HFFc6 (cell line): Measurements from ENCODE around the gene HOTAIR. TPM values are rescaled to one million over a fixed set of nuclear protein-coding genes. Genes with fewer than 3 reads are reported as not detected.
A peak's percentile ranks its signal among the peaks of the same experiment; 100 is the strongest.

Source experiments
- DNase-seq: peaks from one replicate; pipeline ENCODE4 v3.0.0-alpha.2; 2018
- H3K27ac Mint-ChIP-seq: 2 replicates; pipeline ENCODE4 v1.8.0; 2020; ENCODE audit warnings: mild to moderate bottlenecking, mixed read lengths
- H3K27me3 Mint-ChIP-seq: 2 replicates; pipeline ENCODE4 v1.8.0; 2021; ENCODE audit warnings: mild to moderate bottlenecking, moderate library complexity, mixed read lengths; ENCODE audit not compliant: insufficient read depth
- H3K36me3 Mint-ChIP-seq: 2 replicates; pipeline ENCODE4 v1.8.0; 2021; ENCODE audit warnings: low read depth, mixed read lengths
- H3K4me1 Mint-ChIP-seq: 2 replicates; pipeline ENCODE4 v1.8.0; 2020; ENCODE audit warnings: low read depth, mixed read lengths
- H3K4me3 Mint-ChIP-seq: 2 replicates; pipeline ENCODE4 v1.8.0; 2020; ENCODE audit warnings: mild to moderate bottlenecking, moderate library complexity, mixed read lengths
- H3K9me3 Mint-ChIP-seq: 2 replicates; pipeline ENCODE4 v1.8.0; 2020; ENCODE audit warnings: mild to moderate bottlenecking, mixed read lengths
- total RNA-seq, 6 experiments: library from RNA; stranded (reverse); fragmentation: NEBNext Ultra II Directional; extraction: Animal tissue kit (Norgen Biotek cat#: 25700); gene quantifications; 2 replicates in 1 of 6; 3 replicates in 5 of 6; pipeline ENCODE4 v1.2.3, GENCODE V29; 2021
- TF ChIP-seq, protein P1 (sequence below): fragments of 200-600 bp; sonication (generic); IDR thresholded peaks from 2 replicates; pipeline ENCODE4 v1.5.0; 2021; ENCODE audit warnings: antibody characterized with exemption, mild to moderate bottlenecking

HOTAIR gene
- total RNA-seq, 6 experiments from 2014 or later = 0.26 to 3.7 (median 2.8) TPM; not detected in 1

DNA sequence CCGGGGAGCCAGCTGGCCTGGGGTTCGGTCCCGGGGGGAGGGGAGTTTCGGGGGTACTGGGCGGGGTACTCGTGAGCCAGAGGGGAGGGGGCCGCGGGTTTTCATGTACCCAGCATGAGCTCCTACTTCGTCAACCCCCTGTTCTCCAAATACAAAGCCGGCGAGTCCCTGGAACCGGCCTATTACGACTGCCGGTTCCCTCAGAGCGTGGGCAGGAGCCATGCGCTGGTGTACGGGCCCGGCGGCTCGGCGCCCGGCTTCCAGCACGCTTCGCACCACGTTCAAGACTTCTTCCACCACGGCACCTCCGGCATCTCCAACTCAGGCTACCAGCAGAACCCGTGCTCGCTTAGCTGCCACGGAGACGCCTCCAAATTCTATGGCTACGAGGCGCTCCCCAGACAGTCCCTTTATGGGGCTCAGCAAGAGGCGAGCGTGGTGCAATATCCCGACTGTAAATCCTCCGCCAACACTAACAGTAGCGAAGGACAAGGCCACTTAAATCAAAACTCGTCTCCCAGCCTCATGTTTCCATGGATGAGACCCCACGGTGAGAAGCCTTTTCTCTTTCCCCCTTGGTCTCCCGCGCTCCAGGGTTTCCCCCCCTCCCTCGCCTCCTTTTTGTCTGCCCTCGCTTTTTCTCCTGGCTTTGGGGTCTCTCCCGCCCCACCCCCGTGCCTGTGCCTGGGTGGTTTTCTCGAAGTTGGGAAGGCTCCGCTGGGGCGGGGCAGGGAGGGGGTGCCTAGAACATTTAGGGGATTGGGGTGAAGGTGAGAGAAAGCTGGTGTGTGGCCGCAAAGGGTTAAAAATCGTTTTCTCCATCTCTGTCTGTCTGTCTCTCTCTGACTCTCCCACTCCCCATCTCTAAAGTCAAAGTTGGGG is 34.7 kb upstream of the HOTAIR start:
- peaks cover 22% of the 10 kb centered on the region for H3K4me1 Mint-ChIP-seq
- DNase-seq = no peak
- TF ChIP-seq, protein P1, sequence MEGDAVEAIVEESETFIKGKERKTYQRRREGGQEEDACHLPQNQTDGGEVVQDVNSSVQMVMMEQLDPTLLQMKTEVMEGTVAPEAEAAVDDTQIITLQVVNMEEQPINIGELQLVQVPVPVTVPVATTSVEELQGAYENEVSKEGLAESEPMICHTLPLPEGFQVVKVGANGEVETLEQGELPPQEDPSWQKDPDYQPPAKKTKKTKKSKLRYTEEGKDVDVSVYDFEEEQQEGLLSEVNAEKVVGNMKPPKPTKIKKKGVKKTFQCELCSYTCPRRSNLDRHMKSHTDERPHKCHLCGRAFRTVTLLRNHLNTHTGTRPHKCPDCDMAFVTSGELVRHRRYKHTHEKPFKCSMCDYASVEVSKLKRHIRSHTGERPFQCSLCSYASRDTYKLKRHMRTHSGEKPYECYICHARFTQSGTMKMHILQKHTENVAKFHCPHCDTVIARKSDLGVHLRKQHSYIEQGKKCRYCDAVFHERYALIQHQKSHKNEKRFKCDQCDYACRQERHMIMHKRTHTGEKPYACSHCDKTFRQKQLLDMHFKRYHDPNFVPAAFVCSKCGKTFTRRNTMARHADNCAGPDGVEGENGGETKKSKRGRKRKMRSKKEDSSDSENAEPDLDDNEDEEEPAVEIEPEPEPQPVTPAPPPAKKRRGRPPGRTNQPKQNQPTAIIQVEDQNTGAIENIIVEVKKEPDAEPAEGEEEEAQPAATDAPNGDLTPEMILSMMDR = no peak
- H3K9me3 Mint-ChIP-seq = no peaks in the 10 kb centered on the region
- H3K27me3 Mint-ChIP-seq = peaks cover 72% of the 10 kb centered on the region
- H3K36me3 Mint-ChIP-seq = no peaks in the 10 kb centered on the region
- no peak overlapping the region for H3K27ac Mint-ChIP-seq
- H3K4me3 Mint-ChIP-seq = no peak overlapping the region

- Mint-ChIP-seq H3K27me3 (peaks cover 68% of the 10 kb centered on the region), H3K4me3 (no peak overlapping the region), H3K27ac (no peak overlapping the region)
These were observed 33.5 kb upstream of the HOTAIR start for GRCh38 chr12:54008260-54008552.

DNA sequence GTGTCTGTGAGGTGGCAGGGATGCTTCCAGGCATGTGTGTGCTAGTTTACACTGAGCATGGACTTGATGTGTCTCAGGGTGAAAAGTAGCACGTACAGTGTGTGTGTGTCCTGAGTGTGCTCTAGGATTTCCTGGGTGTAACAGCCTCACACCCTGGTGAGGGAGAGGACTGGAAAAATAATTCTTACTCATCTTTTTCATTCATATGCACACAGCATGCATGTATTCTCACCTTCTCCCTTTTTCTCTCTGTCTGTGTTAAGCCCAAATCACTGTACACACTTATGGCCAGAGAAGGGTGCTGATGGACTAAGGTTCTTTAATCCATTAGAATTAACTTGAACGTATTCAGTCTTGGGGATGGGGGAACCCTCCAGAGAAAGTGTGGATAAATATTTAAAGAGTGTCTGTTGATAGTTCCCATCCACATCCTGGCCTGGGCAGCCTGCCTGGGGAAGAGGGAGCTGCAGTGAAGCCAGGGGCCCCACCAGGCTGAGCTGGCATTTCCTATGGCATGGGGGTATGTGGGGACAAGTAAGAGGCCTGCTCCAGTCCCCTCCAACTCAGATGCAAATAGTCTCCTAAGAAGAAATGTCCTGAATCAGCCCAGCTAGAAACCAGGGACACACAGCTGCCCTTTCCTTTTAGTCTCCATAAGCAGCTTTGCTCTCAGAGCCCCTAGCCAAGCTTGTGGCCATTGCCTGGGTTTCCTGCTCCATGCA is 32.9 kb upstream of the HOTAIR start:
- Mint-ChIP-seq H3K27me3 (peaks cover 67% of the 10 kb centered on the region), H3K36me3 (no peaks in the 10 kb centered on the region), H3K4me3 (no peak overlapping the region), H3K27ac (no peak overlapping the region), H3K9me3 (no peaks in the 10 kb centered on the region), H3K4me1 (peaks cover 16% of the 10 kb centered on the region)
- TF ChIP-seq, protein P1 = no peak
- no peak for DNase-seq

More at GRCh38 chr12:54008260-54008552, 33.5 kb upstream of the HOTAIR start:
- no peaks in the 10 kb centered on the region for H3K9me3 Mint-ChIP-seq
- peaks cover 16% of the 10 kb centered on the region for H3K4me1 Mint-ChIP-seq
- TF ChIP-seq, protein P1 = no peak
- no peaks in the 10 kb centered on the region for H3K36me3 Mint-ChIP-seq
- no peak for DNase-seq

DNA sequence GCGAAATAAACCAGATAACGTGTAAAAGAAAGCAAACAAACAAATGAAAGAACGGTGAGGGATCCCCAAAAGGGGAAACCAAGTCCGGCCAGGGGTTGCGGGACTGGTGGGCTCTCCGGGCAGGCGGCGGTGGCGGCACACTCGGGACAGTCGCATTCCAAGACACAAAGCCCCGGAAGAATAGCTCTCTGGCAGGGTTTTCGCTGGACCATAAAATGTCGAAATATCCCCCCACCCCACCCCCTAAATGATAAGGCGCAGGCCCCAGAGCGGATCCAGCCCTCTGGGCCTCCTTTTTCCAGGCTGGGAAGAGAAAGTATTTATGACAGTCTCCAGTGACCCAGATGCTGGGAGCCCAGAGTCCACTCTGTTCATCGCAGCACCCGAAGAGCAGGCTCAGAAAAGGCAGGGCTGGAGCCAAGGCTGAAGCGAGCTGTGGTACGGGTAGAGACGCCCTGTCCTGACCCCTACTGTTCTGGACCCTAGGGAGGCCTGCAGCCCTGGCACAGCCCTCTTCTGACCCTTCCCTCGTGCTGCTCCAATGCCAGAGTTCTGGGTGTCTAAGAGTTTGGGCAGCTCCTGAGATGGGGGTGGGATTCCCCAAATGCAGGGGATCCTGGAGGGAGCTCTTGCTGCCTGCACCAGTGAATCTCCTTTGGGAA is 31.9 kb upstream of the HOTAIR start:
- H3K4me3 Mint-ChIP-seq = no peak overlapping the region
- H3K9me3 Mint-ChIP-seq = no peaks in the 10 kb centered on the region
- H3K4me1 Mint-ChIP-seq = peaks cover 15% of the 10 kb centered on the region
- TF ChIP-seq, protein P1 = no peak
- DNase-seq = no peak
- H3K27ac Mint-ChIP-seq = no peak overlapping the region
- no peaks in the 10 kb centered on the region for H3K36me3 Mint-ChIP-seq
- peaks cover 74% of the 10 kb centered on the region for H3K27me3 Mint-ChIP-seq

- peaks cover 73% of the 10 kb centered on the region for H3K27me3 Mint-ChIP-seq
- DNase-seq = peak; percentile 49
These were observed 31.3 kb upstream of the HOTAIR start for GRCh38 chr12:54005853-54006558.

More at GRCh38 chr12:54005853-54006558, 31.3 kb upstream of the HOTAIR start:
- no peaks in the 10 kb centered on the region for H3K9me3 Mint-ChIP-seq
- TF ChIP-seq, protein P1 = peak; percentile 98
- peaks cover 8% of the 10 kb centered on the region for H3K4me1 Mint-ChIP-seq
- peak overlapping the region; percentile 53; the same call in 1 of the 2 replicates for H3K4me3 Mint-ChIP-seq
- H3K27ac Mint-ChIP-seq = no peak overlapping the region
- no peaks in the 10 kb centered on the region for H3K36me3 Mint-ChIP-seq
